ENCODE data around the gene PIK3R5.

DNA sequence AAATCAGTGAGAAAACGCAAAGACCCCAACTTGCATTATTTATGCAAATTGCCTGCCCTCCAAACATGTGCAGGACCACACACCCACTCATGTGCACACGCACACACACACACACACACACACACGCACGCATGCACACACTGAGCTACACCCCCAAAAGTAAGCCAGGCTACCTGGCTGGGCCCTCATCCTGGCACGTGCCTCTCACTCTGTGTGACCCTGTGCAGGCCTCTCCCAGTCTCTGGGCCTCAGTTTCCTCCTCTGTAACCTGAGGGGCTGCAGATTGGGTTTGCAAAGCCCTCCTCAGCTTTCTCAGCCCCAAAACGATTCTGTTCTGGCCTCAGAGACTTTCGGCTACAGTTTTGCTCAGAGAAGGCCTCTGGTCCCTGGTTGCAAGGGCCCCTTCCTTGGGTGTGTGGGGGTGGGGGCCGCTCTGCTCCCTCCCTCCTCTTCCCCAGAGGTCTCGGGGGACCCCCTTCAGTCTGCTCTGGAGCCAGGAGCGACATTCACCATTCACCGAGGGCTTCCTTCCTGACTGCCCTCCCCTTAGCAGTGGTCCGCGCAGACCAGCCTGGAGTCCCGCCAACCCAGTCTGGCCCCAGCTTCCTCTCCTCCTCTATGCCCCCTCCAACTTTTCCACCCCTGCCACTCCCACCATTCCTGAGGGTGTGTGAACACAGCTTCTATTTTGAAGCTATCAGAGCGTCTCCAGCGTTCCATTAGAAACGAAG, 92.6 kb downstream of the PIK3R5 start:
- TF ChIP-seq, protein P1, sequence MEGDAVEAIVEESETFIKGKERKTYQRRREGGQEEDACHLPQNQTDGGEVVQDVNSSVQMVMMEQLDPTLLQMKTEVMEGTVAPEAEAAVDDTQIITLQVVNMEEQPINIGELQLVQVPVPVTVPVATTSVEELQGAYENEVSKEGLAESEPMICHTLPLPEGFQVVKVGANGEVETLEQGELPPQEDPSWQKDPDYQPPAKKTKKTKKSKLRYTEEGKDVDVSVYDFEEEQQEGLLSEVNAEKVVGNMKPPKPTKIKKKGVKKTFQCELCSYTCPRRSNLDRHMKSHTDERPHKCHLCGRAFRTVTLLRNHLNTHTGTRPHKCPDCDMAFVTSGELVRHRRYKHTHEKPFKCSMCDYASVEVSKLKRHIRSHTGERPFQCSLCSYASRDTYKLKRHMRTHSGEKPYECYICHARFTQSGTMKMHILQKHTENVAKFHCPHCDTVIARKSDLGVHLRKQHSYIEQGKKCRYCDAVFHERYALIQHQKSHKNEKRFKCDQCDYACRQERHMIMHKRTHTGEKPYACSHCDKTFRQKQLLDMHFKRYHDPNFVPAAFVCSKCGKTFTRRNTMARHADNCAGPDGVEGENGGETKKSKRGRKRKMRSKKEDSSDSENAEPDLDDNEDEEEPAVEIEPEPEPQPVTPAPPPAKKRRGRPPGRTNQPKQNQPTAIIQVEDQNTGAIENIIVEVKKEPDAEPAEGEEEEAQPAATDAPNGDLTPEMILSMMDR (conservative IDR thresholded peaks at IDR 0.05 in 1 of 2, IDR thresholded peaks at IDR 0.05 in 1 of 2; ENCODE audit: extremely low read depth in 1 of 2, insufficient read depth in 1 of 2, low read depth in 1 of 2, low read length in 2 of 2): no peak
- TF ChIP-seq EZH2 (IDR thresholded peaks at IDR 0.05; ENCODE audit: borderline replicate concordance, low read length): no peak

Data from mammary epithelial cell (primary cell).